ENCODE results near the gene ZNF785.

- TF ChIP-seq CTCF (conservative IDR thresholded peaks at IDR 0.05): no peak
- TF ChIP-seq ZFX (IDR thresholded peaks at IDR 0.05): peak; percentile 98
Observed at GRCh38 chr16:30609926-30610839, 24.7 kb upstream of the ZNF785 start, which contains the start of gene ZNF689.
